Panc1 (cell line): Measurements from ENCODE around the gene TBC1D2. TPM values are rescaled to one million over a fixed set of nuclear protein-coding genes. Genes with fewer than 3 reads are reported as not detected.
"Not testable (repeated sequence)": the region's sequence is repeated elsewhere in the genome, so short reads cannot be mapped to it uniquely, and the experiment has no call there.

ENCODE experiments used
- ATAC-seq: fragments of 200-7000 bp; cut with Tn5 transposase; 2 replicates; pipeline ENCODE4 v1.9.1; 2020; ENCODE audit warnings: mild to moderate bottlenecking, moderate library complexity
- BruUV-seq: library from RNA; stranded (reverse); fragments of 400-500 nt; replicated peaks from 2 replicates; lab custom pipeline; 2021; lab: Mats Ljungman, UMichigan
- CTCF ChIA-PET: fragments of 300-600 bp; sonication (Branson Sonifier 250); formaldehyde crosslinking; loops from one replicate; lab custom pipeline; 2022; ENCODE audit warnings: antibody characterized with exemption; lab: Charles Lee
- POLR2A ChIA-PET: fragments of 300-600 bp; sonication (Branson Sonifier 250); formaldehyde crosslinking; loops from one replicate; lab custom pipeline; 2022; ENCODE audit warnings: antibody characterized with exemption; lab: Charles Lee
- DNase-seq: peaks from one replicate; pipeline ENCODE4 v3.0.0-alpha.2; 2010; ENCODE audit warnings: low read depth, low spot score
- H3K27ac ChIP-seq: 2 replicates; pipeline ENCODE4 v1.5.1; 2011; ENCODE audit warnings: mild to moderate bottlenecking, low read length, inconsistent platforms
- H3K27me3 ChIP-seq: fragments of 200-500 bp; sonication (Bioruptor generic); 2 replicates; pipeline ENCODE4 v1.6.0; 2014; ENCODE audit warnings: low read length, inconsistent platforms; ENCODE audit not compliant: control insufficient read depth, insufficient read depth
- H3K36me3 ChIP-seq: fragments of 200-500 bp; sonication (Bioruptor generic); 2 replicates; pipeline ENCODE4 v1.5.1; 2014; ENCODE audit warnings: inconsistent platforms, mild to moderate bottlenecking, low read length, moderate library complexity; ENCODE audit not compliant: control insufficient read depth, insufficient read depth
- H3K4me1 ChIP-seq: 2 replicates; pipeline ENCODE4 v1.5.1; 2011; ENCODE audit warnings: inconsistent platforms, mild to moderate bottlenecking, low read length, moderate library complexity; ENCODE audit not compliant: control insufficient read depth, insufficient read depth
- H3K4me3 ChIP-seq, 2 experiments: 2 replicates each; pipeline ENCODE4 v1.5.1; 2011 to 2012; ENCODE audit warnings: low read depth in 2 of 2, low read length in 2 of 2, mild to moderate bottlenecking in 2 of 2, inconsistent platforms in 1 of 2, moderate library complexity in 1 of 2
- H3K9me3 ChIP-seq: fragments of 200-500 bp; sonication (Bioruptor generic); 2 replicates; pipeline ENCODE4 v1.5.1; 2014; ENCODE audit warnings: low read depth, mild to moderate bottlenecking, inconsistent platforms, low read length, moderate library complexity; ENCODE audit not compliant: control insufficient read depth, insufficient read depth
- CTCF ChIP-seq: fragments of 450-650 bp; IDR thresholded peaks from 2 replicates; pipeline ENCODE4 v1.5.1; 2017; ENCODE audit warnings: mild to moderate bottlenecking
- POLR2AphosphoS5 ChIP-seq: IDR thresholded peaks from 2 replicates; pipeline ENCODE4 v1.6.1; 2012; ENCODE audit warnings: mild to moderate bottlenecking, low read depth, low read length, moderate library complexity
- REST ChIP-seq, 2 experiments: IDR thresholded peaks; 2 replicates each; pipeline ENCODE4 v1.6.1; 2011 to 2012; ENCODE audit warnings: low read depth in 2 of 2, control low read depth in 1 of 2, low read length in 1 of 2, mild to moderate bottlenecking in 1 of 2, moderate library complexity in 1 of 2; ENCODE audit not compliant: insufficient read depth in 1 of 2
- SIN3A ChIP-seq: IDR thresholded peaks from 2 replicates; pipeline ENCODE4 v1.6.1; 2012; ENCODE audit warnings: low read depth, mild to moderate bottlenecking, low read length, moderate library complexity, borderline replicate concordance; ENCODE audit not compliant: insufficient read depth
- TCF7L2 ChIP-seq: IDR thresholded peaks from 2 replicates; pipeline ENCODE4 v1.6.1; 2011; ENCODE audit warnings: mild to moderate bottlenecking, low read depth, low read length, inconsistent platforms
- in situ Hi-C: cut with HindIII; loops from 2 replicates; pipeline ENCODE4 v1.10.0; 2016; ENCODE audit warnings: low sequenced_read_pairs, low pct_unique_long_range_greater_than_20kb
- intact Hi-C: fragments of 100-400 bp; cut with micrococcal nuclease; formaldehyde crosslinking; loops from one replicate; pipeline ENCODE4 v1.10.0; 2022; ENCODE audit not compliant: unreplicated experiment
- total RNA-seq: library from RNA; stranded (reverse); gene quantifications from one replicate; pipeline ENCODE4 v1.2.1, GENCODE V29; 2021; ENCODE audit not compliant: unreplicated experiment

The TBC1D2 gene
- total RNA-seq, 1 experiment from 2014 or later = 2.4 TPM

GRCh38 chr9:98284754-98285153 lies 29.3 kb upstream of the TBC1D2 start:
- no peak for DNase-seq
- TF ChIP-seq CTCF (no peak), REST (IDR thresholded peaks at IDR 0.05; ENCODE audit: insufficient read depth in 1 of 2, low read depth in 2 of 2, low read length in 1 of 2) (no peak), TCF7L2 (no peak), SIN3A (no peak), POLR2AphosphoS5 (no peak)
- H3K36me3 ChIP-seq = no peaks in the 10 kb centered on the region
- POLR2A ChIA-PET = no interaction called here
- H3K27me3 ChIP-seq = no peaks in the 10 kb centered on the region
- H3K4me1 ChIP-seq = no peaks in the 10 kb centered on the region
- H3K9me3 ChIP-seq = no peaks in the 10 kb centered on the region
- H3K27ac ChIP-seq = no peak overlapping the region
- no peak for ATAC-seq
- CTCF ChIA-PET = no interaction called here
- H3K4me3 ChIP-seq = no peak overlapping the region
- in situ Hi-C loops (no loop called here), intact Hi-C loops (no loop called here)
- BruUV-seq = no TSS peak

GRCh38 chr9:98283143-98283542 lies 27.7 kb upstream of the TBC1D2 start:
- H3K27ac ChIP-seq, ATAC-seq, DNase-seq, H3K27me3 ChIP-seq, intact Hi-C loops, H3K4me3 ChIP-seq, CTCF ChIA-PET, H3K4me1 ChIP-seq, POLR2A ChIA-PET, H3K36me3 ChIP-seq, in situ Hi-C loops, H3K9me3 ChIP-seq, BruUV-seq: not testable (repeated sequence)

DNA sequence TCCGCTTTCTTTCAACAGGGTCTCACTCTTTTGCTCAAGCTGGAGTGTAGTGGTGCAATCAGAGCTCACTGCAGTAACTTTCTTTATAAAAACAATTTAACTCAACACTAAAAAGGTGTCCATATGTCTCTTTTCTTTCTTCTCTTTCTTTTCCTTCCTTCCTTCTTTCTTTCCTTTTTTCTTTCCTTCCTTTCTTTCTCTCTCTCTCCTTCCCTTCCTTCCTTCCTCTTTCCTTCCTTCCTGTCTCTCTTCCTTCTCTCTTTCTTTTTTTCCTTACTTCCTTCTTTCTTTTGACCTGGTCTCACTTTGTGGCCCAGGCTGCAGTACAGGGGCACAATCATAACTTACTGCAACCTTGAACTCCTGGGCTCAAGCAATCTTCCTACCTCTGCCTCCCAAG lies 25.8 kb upstream of the TBC1D2 start:
- TF ChIP-seq REST (IDR thresholded peaks at IDR 0.05; ENCODE audit: insufficient read depth in 1 of 2, low read depth in 2 of 2, low read length in 1 of 2) (no peak), POLR2AphosphoS5 (no peak), CTCF (no peak), SIN3A (no peak), TCF7L2 (no peak)
- POLR2A ChIA-PET = no interaction called here
- H3K4me3 ChIP-seq = no peak overlapping the region
- H3K27me3 ChIP-seq = peaks cover 2% of the 10 kb centered on the region; the same call in 1 of the 2 replicates
- H3K36me3 ChIP-seq = no peaks in the 10 kb centered on the region
- in situ Hi-C loops (no loop called here), intact Hi-C loops (no loop called here)
- no peak overlapping the region for H3K27ac ChIP-seq
- DNase-seq (no peak), ATAC-seq (no peak)
- CTCF ChIA-PET = no interaction called here
- H3K9me3 ChIP-seq = no peaks in the 10 kb centered on the region
- H3K4me1 ChIP-seq = no peaks in the 10 kb centered on the region
- no TSS peak for BruUV-seq
